ENCODE measurements around the gene ETDC.

GRCh38 chrX:135340831-135341230 lies 31.6 kb downstream of the ETDC start:
- TF ChIP-seq, protein P1, sequence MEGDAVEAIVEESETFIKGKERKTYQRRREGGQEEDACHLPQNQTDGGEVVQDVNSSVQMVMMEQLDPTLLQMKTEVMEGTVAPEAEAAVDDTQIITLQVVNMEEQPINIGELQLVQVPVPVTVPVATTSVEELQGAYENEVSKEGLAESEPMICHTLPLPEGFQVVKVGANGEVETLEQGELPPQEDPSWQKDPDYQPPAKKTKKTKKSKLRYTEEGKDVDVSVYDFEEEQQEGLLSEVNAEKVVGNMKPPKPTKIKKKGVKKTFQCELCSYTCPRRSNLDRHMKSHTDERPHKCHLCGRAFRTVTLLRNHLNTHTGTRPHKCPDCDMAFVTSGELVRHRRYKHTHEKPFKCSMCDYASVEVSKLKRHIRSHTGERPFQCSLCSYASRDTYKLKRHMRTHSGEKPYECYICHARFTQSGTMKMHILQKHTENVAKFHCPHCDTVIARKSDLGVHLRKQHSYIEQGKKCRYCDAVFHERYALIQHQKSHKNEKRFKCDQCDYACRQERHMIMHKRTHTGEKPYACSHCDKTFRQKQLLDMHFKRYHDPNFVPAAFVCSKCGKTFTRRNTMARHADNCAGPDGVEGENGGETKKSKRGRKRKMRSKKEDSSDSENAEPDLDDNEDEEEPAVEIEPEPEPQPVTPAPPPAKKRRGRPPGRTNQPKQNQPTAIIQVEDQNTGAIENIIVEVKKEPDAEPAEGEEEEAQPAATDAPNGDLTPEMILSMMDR (IDR thresholded peaks at IDR 0.05): no peak
- TF ChIP-seq ZFX (IDR thresholded peaks at IDR 0.05; ENCODE audit: borderline replicate concordance): no peak
